Brain microvascular endothelial cell (primary cell): ENCODE measurements around the gene CASR.
"Not testable (repeated sequence)": the region's sequence is repeated elsewhere in the genome, so short reads cannot be mapped to it uniquely, and the experiment has no call there.

Experiments
- DNase-seq: peaks from one replicate; pipeline ENCODE4 v3.0.0-alpha.2; 2020
- H3K27ac ChIP-seq: fragments of 250-450 bp; sonication (Bioruptor Pico); 2 replicates; pipeline ENCODE4 v1.5.1; 2020; ENCODE audit warnings: mild to moderate bottlenecking, moderate library complexity
- H3K27me3 ChIP-seq: fragments of 250-450 bp; sonication (Bioruptor Pico); replicated peaks from 2 replicates; pipeline ENCODE4 v1.5.1; 2020; ENCODE audit warnings: mild to moderate bottlenecking
- H3K36me3 ChIP-seq: fragments of 250-450 bp; sonication (Bioruptor Pico); replicated peaks from 2 replicates; pipeline ENCODE4 v1.5.1; 2020; ENCODE audit warnings: mild to moderate bottlenecking
- H3K4me3 ChIP-seq: 2 replicates; pipeline ENCODE4 v1.5.1; 2011; ENCODE audit warnings: low read depth, mild to moderate bottlenecking, control low read depth, low read length, moderate library complexity
- CTCF ChIP-seq: IDR thresholded peaks from 2 replicates; pipeline ENCODE4 v1.5.1; 2011; ENCODE audit warnings: low read depth, mild to moderate bottlenecking, moderate library complexity, low read length, control low read depth, inconsistent platforms; ENCODE audit errors: missing control alignments
- in situ Hi-C: cut with HindIII; loops from 2 replicates; pipeline ENCODE4 v1.10.0; 2017; ENCODE audit warnings: low sequenced_read_pairs, low pct_ligation_motif_present

Gene CASR

GRCh38 chr3:122200661-122201060, 17.2 kb downstream of the CASR start:
- no peak for TF ChIP-seq CTCF
- Histone ChIP-seq H3K27me3 (no peaks in the 10 kb centered on the region), H3K36me3 (no peaks in the 10 kb centered on the region), H3K27ac (no peak overlapping the region), H3K4me3 (no peak overlapping the region)
- no peak for DNase-seq
- in situ Hi-C loops, result no loop called here

DNA sequence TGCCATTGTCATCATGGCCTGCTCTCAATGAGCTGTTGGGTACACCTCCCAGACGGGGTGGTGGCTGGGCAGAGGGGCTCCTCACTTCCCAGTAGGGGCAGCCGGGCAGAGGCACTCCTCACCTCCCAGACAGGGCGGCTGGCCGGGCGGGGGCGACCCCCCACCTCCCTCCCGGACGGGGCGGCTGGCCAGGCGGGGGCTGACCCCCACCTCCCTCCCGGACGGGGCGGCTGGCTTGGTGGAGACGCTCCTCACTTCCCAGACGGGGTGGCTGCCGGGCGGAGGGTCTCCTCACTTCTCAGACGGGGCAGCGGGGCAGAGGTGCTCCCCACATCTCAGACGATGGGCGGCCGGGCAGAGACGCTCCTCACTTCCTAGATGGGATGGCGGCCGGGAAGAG, 18.0 kb downstream of the CASR start:
- H3K36me3 ChIP-seq, DNase-seq, H3K27ac ChIP-seq, H3K4me3 ChIP-seq, in situ Hi-C loops, H3K27me3 ChIP-seq: not testable (repeated sequence)

DNA sequence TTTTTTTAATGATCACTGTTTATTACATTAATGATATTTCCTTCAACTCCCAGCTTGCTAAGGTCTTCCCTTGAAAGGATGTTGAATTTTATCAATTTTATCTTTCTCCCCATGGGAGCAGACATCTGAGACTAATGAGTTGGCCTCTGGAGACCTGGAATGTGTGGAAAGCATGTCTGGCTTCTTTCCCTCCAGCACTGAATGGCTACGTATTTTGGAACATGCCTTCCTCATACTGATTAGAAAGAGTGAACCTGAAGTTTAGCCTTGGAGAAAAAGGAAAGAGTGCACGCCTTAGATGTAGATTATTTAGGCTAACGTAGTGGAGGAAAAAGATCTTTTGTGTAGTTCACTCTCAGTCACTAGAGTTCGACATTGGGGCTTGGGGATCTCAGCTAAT, 25.1 kb downstream of the CASR start:
- in situ Hi-C loops, result no loop called here
- DNase-seq, result no peak
- TF ChIP-seq CTCF, result no peak
- H3K27ac ChIP-seq, result no peak overlapping the region
- H3K36me3 ChIP-seq, result no peaks in the 10 kb centered on the region
- H3K4me3 ChIP-seq, result no peak overlapping the region
- H3K27me3 ChIP-seq, result no peaks in the 10 kb centered on the region

DNA sequence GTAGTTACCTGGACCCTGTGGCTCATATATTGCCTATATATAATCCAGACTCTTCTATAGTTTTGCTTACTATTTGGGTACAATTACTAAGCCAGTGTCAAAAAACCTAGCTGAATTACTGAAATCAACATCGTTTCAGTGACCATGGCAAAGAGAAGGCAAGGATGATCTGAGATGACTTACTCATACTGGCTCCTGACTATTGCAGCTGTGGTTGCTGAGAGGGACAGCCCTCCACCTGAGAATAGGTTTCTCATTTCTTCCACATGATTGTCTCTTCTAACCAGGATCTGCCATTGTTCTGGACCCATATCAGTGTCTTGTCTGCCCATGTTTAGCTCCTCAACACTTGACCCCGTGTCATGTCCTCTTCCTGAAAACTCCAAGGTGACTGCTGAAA, 30.2 kb downstream of the CASR start:
- Histone ChIP-seq H3K36me3 (no peaks in the 10 kb centered on the region), H3K27me3 (no peaks in the 10 kb centered on the region), H3K4me3 (no peak overlapping the region), H3K27ac (no peak overlapping the region)
- no peak for DNase-seq
- TF ChIP-seq CTCF, result no peak
- in situ Hi-C loops, result no loop called here

DNA sequence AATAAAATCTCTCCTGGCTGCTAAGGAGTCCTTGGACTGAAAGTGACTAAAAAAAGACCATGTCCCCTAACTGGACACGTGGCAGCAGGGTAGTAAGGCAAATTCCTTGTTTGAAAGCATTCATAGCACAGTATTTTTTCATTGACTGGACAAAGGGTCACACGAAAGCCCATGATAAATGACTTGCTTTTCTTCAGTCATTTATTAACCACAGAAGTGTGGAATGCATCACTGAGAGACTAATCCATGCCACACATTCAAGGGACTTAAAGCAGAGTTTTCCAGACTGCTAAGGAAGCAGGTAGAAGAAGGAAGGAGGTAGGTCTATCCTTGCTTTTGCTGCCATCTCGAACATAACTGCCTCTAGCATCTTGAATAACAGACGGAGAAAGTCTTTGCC, 31.2 kb downstream of the CASR start:
- Histone ChIP-seq H3K27ac (no peak overlapping the region), H3K4me3 (no peak overlapping the region), H3K36me3 (no peaks in the 10 kb centered on the region), H3K27me3 (no peaks in the 10 kb centered on the region)
- no peak for DNase-seq
- TF ChIP-seq CTCF, result no peak
- in situ Hi-C loops, result no loop called here

DNA sequence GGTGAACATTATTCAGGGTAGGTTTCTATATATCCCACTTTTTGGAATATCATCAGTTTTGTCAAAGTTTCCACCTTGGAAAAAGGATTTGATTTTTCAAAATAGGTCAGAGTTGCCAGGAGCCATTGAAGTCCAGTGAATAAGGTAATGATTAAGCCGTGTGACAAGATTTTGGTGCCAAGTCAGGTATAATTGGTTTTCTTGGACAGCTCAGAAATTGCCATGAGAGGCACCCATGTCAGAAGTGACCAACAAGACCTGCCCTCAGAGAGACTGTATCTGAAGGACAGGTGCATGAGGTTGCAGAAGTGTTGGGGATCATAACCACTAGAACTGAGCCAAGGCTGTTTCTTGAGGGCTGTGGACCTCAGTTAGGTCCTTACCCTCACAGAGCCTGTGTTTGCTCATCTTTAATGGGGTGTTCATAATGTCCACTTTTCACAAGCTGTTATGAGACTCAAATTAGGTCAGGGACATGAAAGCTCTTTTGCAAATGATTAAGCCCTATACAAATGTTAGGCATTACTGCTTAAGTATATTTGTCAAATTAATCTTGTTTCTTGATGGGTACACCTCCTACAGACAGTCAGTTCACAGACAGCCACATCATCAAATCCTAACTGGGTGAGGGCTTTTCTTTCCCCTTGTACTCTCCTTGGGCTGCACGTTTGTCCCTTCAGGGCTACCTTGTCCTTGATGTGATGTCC, 32.3 kb downstream of the CASR start:
- no peak overlapping the region for H3K4me3 ChIP-seq
- no peak for DNase-seq
- TF ChIP-seq CTCF, result no peak
- H3K36me3 ChIP-seq, result no peaks in the 10 kb centered on the region
- in situ Hi-C loops, result no loop called here
- H3K27ac ChIP-seq, result no peak overlapping the region
- no peaks in the 10 kb centered on the region for H3K27me3 ChIP-seq
